Activated naive CD4-positive, alpha-beta T cell treated with anti-CD3 and anti-CD28 coated beads, Interleukin-2, amount 50 U/mL, for 16 hours (primary cell): Measurements from ENCODE around the gene YY2.

Source experiments
- DNase-seq: peaks from one replicate; pipeline ENCODE4 v3.0.0-alpha.2; 2020

The YY2 gene

DNA sequence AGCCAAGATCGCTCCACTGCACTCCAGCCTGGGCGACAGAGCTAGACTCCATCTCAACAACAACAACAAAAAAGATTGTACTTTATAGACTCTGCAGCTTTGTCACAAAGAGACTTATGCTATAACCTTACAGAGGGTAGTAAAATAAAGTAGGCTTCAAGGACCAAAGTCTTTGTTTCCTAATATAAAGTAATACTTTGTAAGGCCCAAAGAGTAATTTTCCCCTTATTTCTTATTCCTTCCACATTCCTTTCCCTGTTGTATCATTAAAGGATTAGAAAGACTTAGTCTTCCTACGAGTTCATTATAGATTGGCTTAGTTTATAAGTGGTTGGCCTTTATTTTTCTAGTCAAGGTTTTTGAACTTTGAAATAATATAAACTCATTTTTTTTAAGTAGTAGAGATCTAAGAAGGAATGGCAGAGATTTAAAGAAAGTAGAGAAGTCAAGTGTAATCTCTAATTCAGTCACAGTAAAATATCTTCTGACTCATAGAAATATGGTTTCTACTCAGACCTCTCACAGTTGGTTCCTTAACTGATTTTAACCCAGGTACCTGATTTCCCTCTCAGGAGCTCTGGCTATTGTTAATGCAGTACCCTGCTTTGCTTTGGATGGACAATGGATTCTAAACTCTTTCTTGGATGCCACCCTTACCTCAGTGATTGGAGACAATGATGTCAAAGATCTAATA lies 26.2 kb downstream of the YY2 start:
- DNase-seq: no peak

DNA sequence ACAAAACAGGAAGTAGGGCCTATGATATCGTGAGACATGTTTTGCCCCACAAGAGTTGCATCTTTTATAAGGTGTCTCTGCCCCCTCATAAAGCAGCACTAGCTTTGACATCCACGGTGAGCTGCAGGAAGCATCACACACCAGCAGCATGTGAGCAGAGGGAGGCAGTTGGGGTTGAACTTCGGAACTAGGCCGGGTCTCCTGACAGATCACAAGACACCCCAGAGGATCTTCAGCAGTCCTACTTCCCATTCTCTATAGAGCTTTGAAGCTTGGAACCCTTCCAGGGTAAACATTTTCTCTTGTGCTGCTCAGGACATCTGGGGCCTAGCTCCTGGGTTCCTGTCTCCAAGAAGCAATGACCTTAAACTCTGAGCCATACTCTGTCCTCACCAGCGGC lies 27.5 kb downstream of the YY2 start:
- no peak for DNase-seq

DNA sequence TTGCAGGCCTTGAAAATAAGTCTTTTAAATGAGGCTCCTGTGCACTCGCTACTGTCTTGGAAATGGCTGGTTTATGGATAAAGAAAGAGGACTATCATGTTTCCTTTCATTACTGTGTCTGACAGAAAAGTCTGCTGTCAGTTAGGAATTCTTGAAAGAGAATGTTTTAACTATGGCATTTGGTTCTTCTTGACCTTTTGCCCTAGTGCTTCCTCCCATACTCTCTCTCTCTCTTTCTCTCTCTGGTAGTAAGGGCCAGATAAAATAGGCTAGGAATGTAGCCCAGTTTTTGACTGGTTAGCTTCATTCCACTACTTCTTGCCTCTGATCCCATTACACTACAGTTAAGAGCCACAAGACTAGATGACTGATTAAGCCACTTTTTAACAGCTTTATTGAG lies 29.8 kb downstream of the YY2 start:
- DNase-seq: no peak

DNA sequence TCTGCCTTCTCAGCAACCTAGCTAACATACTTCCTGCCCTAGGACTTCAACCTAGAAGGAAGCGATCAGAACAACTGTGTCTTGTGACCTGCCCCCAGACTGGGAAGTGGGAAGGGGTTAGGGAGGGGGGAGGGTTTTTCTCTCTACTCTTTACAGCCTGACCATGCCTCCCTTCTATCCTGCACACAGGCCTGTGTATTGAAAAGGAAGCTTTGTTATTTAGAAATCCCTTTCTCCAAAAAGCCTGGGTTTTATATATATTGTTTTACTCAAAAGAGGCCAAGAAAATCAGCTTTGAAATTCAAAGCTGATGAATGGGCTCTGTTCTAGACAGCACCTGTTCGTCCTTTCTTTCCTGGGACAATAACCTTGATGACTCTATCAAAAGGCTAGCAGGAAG lies 49.5 kb downstream of the YY2 start:
- DNase-seq: no peak

DNA sequence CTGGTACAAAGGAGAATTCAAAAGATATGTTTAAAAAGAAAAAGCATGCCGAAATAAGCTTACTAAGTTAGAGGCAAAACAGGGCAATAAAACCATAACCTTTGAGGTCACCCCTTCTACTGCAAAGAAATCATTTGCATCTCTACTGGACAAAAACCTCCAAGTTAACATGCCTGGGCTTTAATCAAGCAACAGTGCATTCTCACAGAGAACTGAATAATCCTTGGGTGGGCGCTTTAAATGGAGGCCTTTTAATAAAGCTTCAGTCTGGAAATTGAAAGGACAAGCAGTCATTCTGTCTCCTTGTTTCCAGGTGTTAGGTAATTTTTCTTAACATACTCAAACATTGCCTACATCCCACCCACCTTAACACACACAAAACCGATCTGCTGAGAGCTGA lies 50.2 kb downstream of the YY2 start:
- DNase-seq: no peak

GRCh38 chrX:21907260-21907659 lies 51.5 kb downstream of the YY2 start:
- DNase-seq: no peak
